Esophagus squamous epithelium (tissue), 5 donors: ENCODE results near the gene CCDC157. TPM values are rescaled to one million over a fixed set of nuclear protein-coding genes. Genes with fewer than 3 reads are reported as not detected.

Source experiments
- DNase-seq: peaks from one replicate; lab custom pipeline; 2025; lab: John Stamatoyannopoulos, UW
- H3K27ac ChIP-seq, 4 donors: fragments of 200-600 bp; sonication (generic); one replicate each; pipeline ENCODE4 v1.5.1; 2016 to 2019; ENCODE audit warnings: mild to moderate bottlenecking in 1 of 4
- H3K27me3 ChIP-seq, 4 donors: fragments of 200-600 bp; sonication (generic); 1 replicate in 3 of 4; 2 replicates in 1 of 4; pipeline versions ENCODE4 v1.5.1 to v1.6.0; 2017 to 2021; ENCODE audit warnings: antibody characterized with exemption in 1 of 4
- H3K36me3 ChIP-seq, 3 donors: fragments of 200-600 bp; sonication (generic); one replicate each; pipeline ENCODE4 v1.5.1; 2016 to 2019
- H3K4me1 ChIP-seq, 3 donors: fragments of 200-600 bp; sonication (generic); one replicate each; pipeline ENCODE4 v1.5.1; 2017 to 2019
- H3K4me3 ChIP-seq, 4 donors: fragments of 200-600 bp; sonication (generic); 1 replicate in 3 of 4; 2 replicates in 1 of 4; pipeline ENCODE4 v1.5.1; 2016 to 2019; ENCODE audit warnings: mild to moderate bottlenecking in 2 of 4, moderate library complexity in 1 of 4
- H3K9me3 ChIP-seq, 3 donors: fragments of 200-600 bp; sonication (generic); one replicate each; pipeline ENCODE4 v1.5.1; 2016 to 2019
- CTCF ChIP-seq, 6 experiments: fragments of 450-650 bp in 4 of 6; fragments of 200-600 bp in 2 of 6; sonication (generic) in 2 of 6; IDR thresholded peaks; one replicate each; pipeline ENCODE4 v1.5.1; 2016 to 2019; ENCODE audit warnings: antibody characterized with exemption in 6 of 6, mild to moderate bottlenecking in 4 of 6, moderate library complexity in 4 of 6
- POLR2A ChIP-seq, 4 donors: fragments of 450-650 bp; IDR thresholded peaks; one replicate each; pipeline ENCODE4 v1.6.1; 2017; ENCODE audit warnings: antibody characterized with exemption in 4 of 4, mild to moderate bottlenecking in 4 of 4, moderate library complexity in 3 of 4
- WGBS, 2 donors: methylation state at CpG; one replicate each; pipeline ENCODE4 v1.1.5; 2018; 5-methylcytosine and 5-hydroxymethylcytosine counted together
- intact Hi-C: fragments of 100-400 bp; cut with DNase I; formaldehyde crosslinking; loops from one replicate; pipeline ENCODE4 v1.15.0; 2022
- total RNA-seq, 4 donors: library from RNA; depleted of rRNA; stranded (reverse); fragments of >200 nt; gene quantifications; one replicate each; pipeline ENCODE4 v1.1.0, GENCODE V29; 2016
- donor health status: DM: yes; HTN: yes; CAD: no.

CCDC157 gene
- total RNA-seq, 4 donors from 2014 or later: 0.47 to 9.2 (median 3.1) TPM

DNA sequence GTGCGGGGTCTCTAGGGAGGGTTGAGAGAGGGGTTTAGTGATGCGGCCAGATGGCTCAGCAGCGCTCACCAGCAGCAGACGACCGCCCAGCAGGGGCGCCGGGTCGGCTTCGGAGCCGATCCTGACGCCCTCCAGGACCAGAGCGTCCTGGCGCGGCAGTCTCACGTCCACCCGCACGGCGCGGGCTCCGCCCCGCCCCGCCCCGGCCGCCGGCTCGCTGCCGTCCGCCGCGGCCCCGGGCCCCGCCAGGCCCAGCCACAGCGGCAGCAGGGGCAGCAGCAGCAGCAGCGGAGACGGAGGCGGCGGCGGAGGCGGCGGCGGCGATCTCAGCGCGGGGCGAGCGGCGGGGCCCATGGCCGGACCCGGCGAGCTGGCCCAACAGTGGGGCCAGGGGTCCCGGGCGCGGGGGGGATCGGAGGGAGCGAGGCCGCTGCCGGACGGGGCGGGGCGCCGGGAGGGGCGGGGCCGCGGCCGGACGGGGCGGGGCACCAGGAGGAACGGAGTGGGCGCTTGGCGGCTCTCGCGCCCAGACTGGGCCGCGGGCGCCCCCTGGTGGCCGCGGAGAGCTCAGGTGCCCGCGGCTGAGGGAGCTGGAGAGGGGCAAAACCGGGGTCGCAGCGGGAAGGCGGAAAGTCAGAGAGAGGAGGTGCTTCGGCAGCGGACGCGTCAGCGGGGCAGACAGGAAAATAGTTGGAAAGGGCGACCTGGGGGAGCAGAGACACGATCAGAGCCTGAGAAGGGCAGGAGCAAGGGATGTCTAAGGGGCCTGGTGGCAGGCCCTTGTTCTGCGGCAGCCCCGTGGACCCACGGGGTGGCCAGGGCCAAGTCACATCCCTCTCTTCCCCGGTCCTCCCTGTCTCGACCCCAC, 30.4 kb downstream of the CCDC157 start, which contains the start of gene RNF215:
Gene RNF215 (minus strand): TSS at position 452 of the 868 bp plus-strand sequence. CDS start 98 bp downstream, at position 354.
- TF ChIP-seq POLR2A (IDR thresholded peaks at IDR 0.05) (no peak), CTCF (IDR thresholded peaks at IDR 0.05) (peak; percentile 89 to 96 (median 96))
- no peak for DNase-seq
- Histone ChIP-seq H3K27ac (peak within 1 kb of the TSS; percentile 75 to 94 (median 86)), H3K27me3 (no peaks in the 10 kb centered on the region), H3K4me1 (peaks cover 12 to 19% (median 12%) of the 10 kb centered on the region in 3 donors), H3K9me3 (no peaks in the 10 kb centered on the region), H3K4me3 (peak within 1 kb of the TSS; percentile 42 to 85 (median 58)), H3K36me3 (peaks cover 0 to 23% (median 0%) of the 10 kb centered on the region in 3 donors)
- 1 to 5% methylated on average over 10 to 20 of the region's 95 CpGs for WGBS, 2 donors
- intact Hi-C loops: loop anchor here (5.0 to 10.0 kb wide), 2 partner anchors 100 to 282 kb away; partner anchors contain the start of gene CASTOR1

DNA sequence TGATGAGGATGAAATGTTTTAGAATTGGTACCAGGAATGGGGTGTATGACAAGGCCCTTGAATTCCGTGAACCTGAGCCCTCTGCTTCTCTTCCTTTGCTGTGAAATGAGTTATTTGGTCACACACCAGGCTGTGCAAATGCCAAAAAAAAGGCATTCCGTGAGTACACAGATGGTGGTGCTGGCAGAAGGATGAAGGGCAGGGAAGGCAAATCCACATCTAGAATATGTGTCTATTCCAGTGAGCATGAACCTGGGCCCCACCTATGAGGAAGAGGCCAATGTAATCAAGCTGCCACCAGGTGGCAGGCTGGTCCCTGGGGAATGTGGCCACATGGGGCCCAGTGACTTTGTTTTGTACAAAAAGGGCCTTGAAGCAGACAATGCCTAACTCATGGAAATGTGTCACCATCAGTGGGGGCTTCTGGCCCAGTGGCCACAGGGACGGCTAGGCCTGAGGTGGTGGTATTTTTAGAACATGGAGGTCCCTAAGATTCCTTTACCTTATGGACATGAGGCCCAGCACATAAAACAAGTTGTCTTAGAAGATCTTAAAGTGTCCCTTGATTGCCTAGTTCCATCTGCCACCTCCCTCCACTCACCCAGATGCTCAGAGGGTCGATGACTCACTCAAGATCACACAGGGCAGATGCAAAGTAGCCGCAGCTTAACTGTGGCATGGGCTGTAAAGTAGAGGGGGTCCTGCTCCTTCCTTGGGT, 34.3 kb downstream of the CCDC157 start:
- H3K9me3 ChIP-seq: no peaks in the 10 kb centered on the region
- H3K27ac ChIP-seq: no peak overlapping the region
- TF ChIP-seq CTCF (IDR thresholded peaks at IDR 0.05) (peak; percentile 84 to 94 (median 88)), POLR2A (IDR thresholded peaks at IDR 0.05) (no peak)
- intact Hi-C loops: loop anchor here (2.0 to 5.0 kb wide), 2 partner anchors 36 to 94 kb away; partner anchors contain the start of gene MTFP1
- 49 to 65% methylated on average over 3 of the region's 5 CpGs for whole genome bisulfite sequencing, 2 donors
- no peak for DNase-seq
- peaks cover 10 to 29% (median 12%) of the 10 kb centered on the region in 3 donors for H3K4me1 ChIP-seq
- peaks cover 0 to 11% (median 0%) of the 10 kb centered on the region in 4 donors for H3K27me3 ChIP-seq
- no peaks in the 10 kb centered on the region for H3K36me3 ChIP-seq
- H3K4me3 ChIP-seq: no peak overlapping the region

DNA sequence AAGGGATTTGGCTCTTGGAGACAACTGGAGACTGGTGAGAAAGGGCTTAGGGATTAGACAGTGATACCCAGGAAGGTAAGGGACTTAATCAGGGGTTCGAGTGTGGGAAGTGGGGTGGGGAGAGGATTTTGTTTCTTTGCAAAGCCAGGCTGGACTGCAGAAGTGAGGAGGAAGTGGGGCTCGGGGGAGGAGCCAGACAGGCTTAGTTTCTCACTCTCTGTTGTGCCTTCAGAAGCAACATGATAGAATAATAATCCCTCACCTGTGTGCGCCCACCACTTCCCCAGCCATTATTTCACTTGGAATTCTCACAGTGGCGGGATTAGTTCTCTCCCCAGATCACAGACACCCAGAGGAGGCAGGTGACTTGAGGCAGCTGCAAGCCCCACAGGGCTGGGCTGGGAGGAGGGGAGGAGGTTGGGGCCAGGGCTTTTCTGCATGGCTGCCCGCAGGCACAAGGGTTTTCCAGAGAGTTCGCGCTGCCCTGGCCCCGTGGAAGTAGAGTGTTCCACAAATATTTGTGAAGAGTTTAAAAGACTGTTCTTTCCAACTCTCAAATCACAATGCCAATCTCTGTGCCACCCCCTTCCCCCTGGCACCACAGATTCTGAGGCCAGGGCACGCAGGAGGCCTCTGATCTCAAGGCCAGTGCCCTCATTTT, 36.0 kb downstream of the CCDC157 start:
- no peaks in the 10 kb centered on the region for H3K36me3 ChIP-seq
- no peaks in the 10 kb centered on the region for H3K9me3 ChIP-seq
- no peak for DNase-seq
- 51 to 61% methylated on average over 5 to 9 of the region's 9 CpGs for WGBS, 2 donors
- H3K4me1 ChIP-seq: peaks cover 6 to 32% (median 10%) of the 10 kb centered on the region in 3 donors
- peaks cover 0 to 22% (median 0%) of the 10 kb centered on the region in 4 donors for H3K27me3 ChIP-seq
- TF ChIP-seq POLR2A (IDR thresholded peaks at IDR 0.05): no peak
- no peak for TF ChIP-seq CTCF (IDR thresholded peaks at IDR 0.05)
- intact Hi-C loops: loop anchor here (5.0 kb wide), 1 partner anchor 35 kb away; the partner anchor contains the start of gene MTFP1
- H3K27ac ChIP-seq: no peak overlapping the region
- no peak overlapping the region for H3K4me3 ChIP-seq

- DNase-seq: no peak
- WGBS, 2 donors: 73 to 75% methylated on average over 4 of the region's 7 CpGs
- Histone ChIP-seq H3K4me1 (peaks cover 12 to 36% (median 14%) of the 10 kb centered on the region in 3 donors), H3K27me3 (peaks cover 0 to 25% (median 0%) of the 10 kb centered on the region in 4 donors), H3K27ac (no peak overlapping the region), H3K9me3 (no peaks in the 10 kb centered on the region), H3K4me3 (no peak overlapping the region), H3K36me3 (no peaks in the 10 kb centered on the region)
- intact Hi-C loops: loop anchor here (5.0 kb wide), 1 partner anchor 34 kb away; the partner anchor contains the start of gene MTFP1
- TF ChIP-seq POLR2A (IDR thresholded peaks at IDR 0.05) (no peak), CTCF (IDR thresholded peaks at IDR 0.05) (no peak)
Measured at GRCh38 chr22:30393322-30393680, 36.5 kb downstream of the CCDC157 start.
